Measurements from ENCODE around the gene ASXL3.

GRCh38 chr18:33781429-33781828 is 203.4 kb downstream of the ASXL3 start:
- TF ChIP-seq POLR2AphosphoS5 (IDR thresholded peaks at IDR 0.05) = no peak
- no peak for TF ChIP-seq CTCF (IDR thresholded peaks at IDR 0.05)
- no peak for TF ChIP-seq POLR2A (IDR thresholded peaks at IDR 0.05)
- TF ChIP-seq EP300 (IDR thresholded peaks at IDR 0.05) = no peak

All from gastroesophageal sphincter (tissue), 3 donors.